ENCODE measurements around the gene TFDP1.
"Not testable (repeated sequence)": the region's sequence is repeated elsewhere in the genome, so short reads cannot be mapped to it uniquely, and the experiment has no call there.

TFDP1 gene

DNA sequence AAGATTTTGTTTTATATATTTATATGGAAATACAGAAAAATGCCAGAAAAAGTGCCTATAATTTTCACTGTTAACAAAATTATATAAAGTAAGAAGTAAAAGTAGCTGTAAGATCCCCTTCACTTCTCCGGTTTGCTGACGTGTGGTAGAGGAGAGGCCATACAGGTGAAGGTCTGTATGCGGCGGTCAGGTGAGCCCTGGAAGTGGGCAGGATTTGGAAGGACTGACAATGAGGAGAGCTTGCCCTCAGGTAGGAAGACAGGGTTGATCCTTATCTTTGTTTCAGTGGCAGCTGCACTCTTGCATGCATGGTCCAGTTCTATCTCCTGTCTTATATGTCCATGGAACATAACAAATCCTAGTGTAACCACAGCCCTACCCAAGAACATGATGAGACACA is 16.9 kb upstream of the TFDP1 start:
- no peak for DNase-seq (ENCODE audit: low read depth)

DNA sequence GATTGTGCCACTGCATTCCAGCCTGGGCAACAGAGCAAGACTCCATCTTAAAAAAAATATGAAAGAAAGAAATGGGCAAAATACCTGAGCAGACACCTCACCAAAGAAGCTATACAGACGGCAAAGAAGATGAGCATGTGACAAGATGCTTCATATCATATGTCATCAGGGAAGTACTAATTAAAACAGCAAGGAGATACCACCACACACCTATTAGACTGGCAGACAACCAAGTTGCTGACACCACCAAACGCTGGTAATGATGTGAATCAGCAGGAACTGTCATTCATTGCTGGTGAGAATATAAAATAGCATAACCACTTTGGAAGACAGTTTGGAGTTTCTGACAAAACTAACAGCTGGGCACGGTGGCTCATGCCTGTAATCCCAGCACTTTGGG is 11.5 kb upstream of the TFDP1 start:
- DNase-seq (ENCODE audit: low read depth), result no peak

DNA sequence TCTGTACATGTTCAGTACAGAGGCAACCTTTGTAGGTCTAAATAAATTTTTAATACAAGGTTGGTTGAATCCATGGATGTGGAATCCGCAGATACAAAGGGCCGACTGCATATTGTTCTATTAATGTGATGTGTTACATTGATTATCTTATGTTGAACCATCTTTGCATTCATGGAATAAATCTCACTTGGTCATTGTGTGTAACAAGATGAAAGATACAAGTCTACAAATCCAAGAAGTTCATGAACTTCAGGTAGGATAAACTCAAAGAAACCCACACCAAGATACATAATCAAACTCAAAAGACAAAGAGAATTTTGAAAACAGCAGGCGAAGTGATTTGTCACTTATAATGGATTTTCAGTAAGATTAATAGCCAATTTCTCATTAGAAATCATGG is 8.0 kb upstream of the TFDP1 start:
- DNase-seq (ENCODE audit: low read depth), result no peak

DNA sequence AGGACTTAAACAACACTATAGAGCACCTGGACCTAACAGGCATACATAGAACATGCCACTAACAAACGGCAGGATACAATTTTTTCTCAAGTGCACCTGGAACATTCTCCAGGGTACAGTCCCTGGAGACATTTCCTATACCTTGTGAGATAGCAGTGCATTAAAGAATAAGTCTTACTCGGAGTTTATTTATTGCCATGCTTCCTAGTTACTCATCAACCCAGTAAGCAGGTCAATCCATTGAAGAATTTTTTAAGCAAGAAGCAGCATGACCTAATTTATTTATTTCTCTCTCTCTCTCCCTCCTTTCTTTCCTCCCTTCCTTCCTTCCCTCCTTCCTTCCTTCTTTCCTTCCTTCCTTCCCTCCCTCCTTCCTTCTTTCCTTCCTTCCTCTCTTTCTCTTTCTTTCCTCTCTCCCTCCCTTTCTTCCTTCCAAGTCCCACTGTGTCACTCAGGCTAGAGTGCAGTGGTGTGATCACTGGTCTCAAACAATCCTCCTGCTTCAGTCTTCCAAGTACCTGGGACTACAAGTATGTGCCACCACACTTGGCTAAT is 6.6 kb upstream of the TFDP1 start:
- DNase-seq (ENCODE audit: low read depth), result no peak

DNA sequence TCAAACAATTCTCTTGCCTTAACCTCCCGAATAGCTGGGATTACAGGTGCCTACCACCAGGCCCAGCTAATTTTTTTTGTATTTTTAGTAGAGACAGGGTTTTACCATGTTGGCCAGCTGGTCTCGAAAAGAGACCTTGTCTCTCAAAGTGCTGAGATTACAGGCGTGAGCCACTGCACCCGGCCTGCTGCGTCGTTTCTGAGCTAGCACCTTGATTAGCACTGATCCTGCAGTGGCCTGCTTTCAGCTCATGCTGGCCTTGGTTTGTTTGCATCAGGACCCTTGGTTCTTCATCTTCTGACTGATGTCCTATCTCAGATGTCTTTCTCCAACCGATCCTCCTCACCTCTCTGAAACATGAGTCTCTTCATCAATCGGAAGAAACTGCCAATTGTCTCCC is 4.9 kb upstream of the TFDP1 start:
- DNase-seq (ENCODE audit: low read depth), result no peak

DNA sequence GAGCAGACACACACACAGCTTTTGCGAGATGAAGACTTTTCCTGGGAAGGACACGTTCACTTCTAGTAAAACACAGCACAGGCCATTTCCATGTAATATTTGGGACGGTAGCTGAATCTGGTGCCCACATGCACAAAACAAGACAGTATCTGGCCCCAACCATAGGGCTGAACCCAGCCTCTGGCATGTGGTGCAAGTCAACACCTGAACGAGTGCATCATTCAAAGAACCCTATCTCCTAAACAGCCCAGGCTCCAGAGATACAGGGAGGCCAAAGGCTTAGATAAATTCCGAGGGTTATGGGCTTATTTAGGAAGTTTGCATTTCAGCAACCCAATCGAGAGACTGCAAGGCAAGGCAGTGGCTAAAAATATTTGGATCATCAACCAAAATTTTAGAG is 2.7 kb upstream of the TFDP1 start:
- no peak for DNase-seq (ENCODE audit: low read depth)

DNA sequence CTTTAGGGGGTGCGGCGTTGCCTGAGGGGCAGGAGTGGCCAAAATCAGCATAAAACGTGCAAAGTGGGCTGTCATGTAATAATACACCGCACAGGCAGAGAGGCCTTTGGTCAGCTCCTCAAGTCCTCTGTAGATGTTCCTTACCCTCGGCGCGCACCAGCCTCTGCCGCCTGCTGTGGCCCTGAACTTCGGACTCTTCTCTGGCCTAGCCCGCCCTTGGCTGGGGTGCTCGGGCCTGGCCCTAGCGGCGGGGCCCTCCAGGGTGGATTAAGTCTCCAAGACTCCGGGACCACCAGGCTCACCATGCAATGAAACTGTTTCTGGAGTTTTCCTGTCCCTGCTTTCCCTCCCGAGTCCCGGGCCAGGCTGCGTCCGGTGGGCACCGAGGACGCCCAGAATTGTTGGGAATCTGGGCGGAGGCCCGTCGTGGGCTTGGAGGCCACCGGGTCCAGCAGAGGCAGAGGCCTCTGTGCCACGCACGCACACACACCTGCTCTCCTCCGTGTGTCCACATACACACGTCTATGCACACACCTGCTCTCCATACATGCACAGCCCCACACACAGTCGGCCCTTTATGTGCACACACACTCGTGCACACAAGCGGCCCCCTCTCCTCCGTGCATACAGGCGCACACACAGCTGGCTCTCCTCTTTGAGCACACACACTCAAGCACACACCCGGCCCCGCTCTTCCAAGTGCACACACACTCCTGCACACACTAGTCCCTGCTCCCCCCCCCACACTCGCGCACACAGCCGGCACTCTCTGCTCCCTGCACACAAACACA is 1.5 kb upstream of the TFDP1 start:
- DNase-seq (ENCODE audit: low read depth), result no peak

DNA sequence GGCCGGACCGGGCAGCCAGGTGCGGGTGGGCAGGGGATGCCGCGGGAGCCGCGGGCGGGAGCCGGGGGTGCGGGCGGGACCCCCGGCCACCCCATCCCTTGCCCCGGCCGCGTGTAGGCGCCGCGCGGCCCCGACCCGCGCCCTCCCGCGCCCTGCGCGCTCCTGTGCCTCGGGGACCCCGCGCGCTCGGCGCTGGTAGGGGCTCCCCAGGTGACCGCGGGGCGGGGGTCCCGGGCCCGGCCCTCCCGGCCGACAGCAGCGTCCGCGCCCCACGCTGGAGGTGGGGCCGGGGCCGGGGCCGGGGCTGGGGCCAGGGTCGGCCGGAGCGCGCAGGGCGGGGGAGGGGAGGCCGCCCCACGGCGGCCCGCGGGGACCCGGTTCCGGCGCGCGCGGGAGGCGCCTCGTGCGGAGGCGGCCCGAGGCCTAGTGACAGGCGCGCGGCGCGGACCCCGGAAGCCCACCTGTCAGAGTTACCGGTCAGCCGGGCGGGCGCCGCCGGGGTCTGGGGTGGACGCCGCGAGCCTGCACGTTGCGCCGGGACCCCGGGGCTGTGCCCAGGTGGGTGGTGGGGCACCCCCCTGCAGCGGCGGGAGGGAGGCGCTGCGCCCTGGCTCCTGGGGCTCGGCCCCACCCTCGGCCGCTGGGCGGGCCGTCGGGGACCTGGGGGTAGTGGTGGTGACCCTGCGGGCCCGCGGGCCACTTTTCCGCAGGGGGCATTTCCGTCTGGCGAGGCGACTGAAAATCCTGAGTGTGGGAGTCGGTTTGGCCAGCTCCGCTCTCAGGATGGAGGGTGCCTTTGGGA is 518 bp downstream of the TFDP1 start:
- DNase-seq (ENCODE audit: low read depth), result no peak

DNA sequence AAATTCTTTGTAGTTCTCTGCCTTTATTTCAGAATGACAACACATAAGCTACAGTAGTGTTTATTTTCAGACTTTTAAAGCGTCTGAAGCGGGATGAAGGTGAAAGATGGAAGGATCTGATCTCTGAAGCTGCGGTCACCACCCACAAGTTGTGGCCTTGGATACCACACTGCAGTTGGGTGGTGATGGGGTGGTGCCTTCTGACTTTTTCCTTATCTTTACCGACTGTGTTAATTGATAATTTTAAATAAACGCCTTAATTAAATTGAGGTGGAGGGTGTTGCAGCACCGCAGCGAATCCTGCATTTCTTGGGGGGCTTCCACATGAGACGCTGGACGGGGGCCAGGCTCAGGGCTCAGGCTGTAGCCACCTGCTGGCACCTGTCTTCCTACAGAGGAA is 1.3 kb downstream of the TFDP1 start:
- DNase-seq (ENCODE audit: low read depth), result no peak

DNA sequence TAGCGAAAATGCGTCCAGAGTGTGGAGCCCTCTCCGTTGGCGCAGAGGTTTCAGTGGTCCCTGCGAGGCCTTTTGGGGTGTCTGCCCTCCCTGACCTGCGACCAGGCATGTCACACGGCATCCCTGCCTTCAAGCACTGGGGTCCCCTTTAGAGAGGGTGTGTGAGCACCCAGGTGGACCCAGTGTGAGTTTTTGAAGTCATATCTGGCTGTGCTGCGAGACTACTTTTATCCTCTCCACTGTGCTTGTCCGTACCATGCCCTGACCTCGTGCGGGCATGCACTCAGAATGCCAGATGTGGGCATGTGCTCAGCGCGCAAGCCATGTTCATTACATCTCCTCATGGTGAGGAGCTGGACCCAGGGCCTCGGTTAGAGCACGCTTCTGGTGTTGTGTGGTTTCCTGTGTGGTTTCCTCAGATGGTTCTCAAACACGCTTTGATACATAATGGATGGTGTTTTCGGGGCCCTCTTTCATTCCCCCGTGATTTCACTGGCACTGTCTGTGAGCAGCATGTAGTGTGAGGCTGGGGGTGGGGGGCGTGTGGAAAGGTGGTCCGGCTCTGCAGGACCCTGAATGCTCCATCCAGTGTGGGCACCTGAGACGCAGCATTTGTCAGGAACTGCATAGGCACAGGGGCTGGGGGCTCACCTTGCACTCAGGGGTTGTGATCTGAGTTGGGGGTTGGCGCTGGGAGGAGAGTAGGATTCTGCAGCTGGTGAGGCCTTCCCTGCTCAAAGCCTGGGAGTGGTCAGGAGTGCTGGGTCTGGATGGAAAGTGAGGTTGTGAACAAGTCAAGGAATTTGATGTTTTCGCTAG is 2.3 kb downstream of the TFDP1 start:
- no peak for DNase-seq (ENCODE audit: low read depth)

DNA sequence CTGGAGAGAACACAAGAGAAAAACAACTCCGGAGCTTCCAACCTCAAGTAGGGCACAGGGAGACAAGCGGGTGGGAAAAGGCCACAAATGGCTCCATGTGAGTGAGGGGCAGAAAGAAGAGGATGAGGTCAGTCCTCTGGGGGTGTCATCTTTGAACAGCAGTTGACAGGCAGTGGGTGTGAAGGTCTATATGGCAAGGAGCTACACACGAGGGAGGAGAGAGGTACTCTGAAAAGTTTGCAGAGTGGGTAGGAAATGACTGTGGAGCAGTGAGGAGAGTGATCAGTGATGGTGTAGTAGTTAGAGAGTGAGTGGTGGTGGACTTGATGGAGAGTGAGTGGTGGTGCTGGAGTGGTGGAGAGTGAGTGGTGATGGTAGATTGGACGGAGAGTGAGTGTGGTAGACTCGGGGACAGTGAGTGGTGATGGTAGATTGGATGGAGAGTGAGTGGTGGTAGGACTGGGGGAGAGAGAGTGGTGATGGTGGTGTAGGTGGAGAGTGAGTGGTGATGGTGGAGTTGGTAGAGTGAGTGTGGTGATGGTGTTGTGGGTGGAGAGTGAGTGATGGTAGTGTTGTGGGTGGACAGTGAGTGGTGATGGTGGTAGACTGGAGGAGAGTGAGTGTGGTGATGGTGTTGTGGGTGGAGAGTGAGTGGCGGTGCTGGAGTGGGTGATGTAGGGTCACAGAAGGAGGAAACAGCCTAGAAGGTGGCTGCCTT is 4.0 kb downstream of the TFDP1 start:
- DNase-seq (ENCODE audit: low read depth), result no peak

DNA sequence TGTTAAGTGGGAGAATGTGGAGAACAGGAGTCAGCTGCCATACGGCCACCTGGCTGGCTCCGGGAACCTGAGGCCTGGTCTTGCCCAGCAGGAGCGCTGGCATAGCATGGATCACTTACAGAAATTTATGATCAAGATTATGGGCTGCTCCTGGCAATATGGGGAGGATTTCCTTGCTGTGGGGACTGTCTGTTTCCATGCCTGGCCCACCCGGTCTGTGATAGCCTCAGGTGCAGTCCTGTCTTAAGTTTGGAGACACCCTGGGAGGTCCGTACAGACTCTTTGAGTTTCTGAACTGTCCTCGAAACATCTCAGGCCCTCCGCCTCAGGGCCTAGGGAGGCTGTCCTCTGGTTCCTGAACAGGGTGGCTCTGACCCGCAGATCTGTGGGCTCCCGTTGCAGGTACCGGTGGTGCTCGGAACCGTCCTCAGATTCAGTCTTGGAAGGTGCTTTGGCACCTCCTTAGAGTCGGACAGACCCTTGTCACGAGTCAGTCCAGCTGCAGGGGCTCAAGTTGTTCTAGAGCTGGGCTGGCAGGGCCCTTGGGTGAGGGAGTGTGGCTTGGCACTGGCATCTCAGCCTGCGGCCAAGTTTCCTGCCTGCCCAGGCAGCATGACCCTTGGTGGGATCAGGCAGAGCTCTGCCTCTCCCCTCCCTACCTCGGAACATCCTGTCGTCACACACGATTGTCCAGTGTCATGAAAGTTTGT is 4.9 kb downstream of the TFDP1 start:
- DNase-seq (ENCODE audit: low read depth), result no peak

DNA sequence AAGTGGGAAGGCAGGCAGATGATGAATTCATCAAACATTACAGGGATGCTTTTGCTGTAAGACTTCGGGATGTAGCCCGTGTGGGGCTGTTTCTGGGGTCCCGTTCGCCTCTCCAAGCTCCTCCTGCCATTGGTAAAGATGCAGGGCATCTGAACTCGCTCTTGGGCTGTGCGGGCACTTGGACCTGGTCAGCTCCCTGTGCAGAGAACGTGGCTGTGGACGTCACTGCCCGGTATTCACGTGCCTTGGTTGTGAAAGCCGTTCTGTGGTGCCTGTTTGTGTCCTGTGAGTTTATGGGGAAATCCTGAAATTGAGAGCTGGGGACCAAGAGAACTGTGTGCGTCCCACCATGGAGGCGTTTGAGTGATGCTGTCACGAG is 5.4 kb downstream of the TFDP1 start:
- no peak for DNase-seq (ENCODE audit: low read depth)

DNA sequence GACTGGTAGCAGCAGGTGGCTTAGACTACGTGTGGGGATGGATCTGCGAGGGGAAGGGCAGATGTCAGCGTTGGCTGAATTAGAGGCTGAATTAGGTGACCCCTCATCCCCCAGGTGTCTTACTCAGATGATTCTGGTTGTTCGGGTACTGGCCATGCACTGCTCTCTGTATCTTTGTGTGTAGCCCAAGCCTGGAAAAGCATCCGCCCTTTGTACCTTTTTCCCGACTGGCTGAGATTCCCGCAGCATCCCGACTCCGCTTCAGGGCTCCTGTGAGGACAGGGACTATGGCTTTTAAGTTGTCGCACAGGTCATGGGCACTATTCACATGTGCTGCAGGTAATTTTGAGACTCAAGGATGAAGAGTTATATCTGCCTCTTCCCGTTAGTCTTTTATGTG is 7.2 kb downstream of the TFDP1 start:
- DNase-seq (ENCODE audit: low read depth), result no peak

DNA sequence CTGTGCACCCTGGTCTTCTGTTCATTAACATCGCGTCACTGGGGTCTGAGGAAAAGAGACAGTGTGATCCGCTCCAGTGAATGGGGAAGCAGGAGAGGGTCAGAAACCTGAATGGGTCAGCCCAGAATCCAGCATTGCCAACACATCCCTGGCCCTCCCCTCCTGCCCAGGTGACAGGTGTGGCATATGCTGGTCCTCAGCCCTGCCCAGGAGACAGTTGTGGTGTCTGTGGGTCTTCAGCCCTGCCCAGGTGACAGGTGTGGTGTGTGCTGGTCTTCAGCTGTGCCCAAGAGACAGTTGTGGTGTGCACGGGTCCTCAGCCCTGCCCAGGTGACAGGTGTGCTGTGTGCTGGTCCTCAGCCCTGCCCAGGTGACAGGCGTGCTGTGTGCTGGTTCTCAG is 8.0 kb downstream of the TFDP1 start:
- no peak for DNase-seq (ENCODE audit: low read depth)

DNA sequence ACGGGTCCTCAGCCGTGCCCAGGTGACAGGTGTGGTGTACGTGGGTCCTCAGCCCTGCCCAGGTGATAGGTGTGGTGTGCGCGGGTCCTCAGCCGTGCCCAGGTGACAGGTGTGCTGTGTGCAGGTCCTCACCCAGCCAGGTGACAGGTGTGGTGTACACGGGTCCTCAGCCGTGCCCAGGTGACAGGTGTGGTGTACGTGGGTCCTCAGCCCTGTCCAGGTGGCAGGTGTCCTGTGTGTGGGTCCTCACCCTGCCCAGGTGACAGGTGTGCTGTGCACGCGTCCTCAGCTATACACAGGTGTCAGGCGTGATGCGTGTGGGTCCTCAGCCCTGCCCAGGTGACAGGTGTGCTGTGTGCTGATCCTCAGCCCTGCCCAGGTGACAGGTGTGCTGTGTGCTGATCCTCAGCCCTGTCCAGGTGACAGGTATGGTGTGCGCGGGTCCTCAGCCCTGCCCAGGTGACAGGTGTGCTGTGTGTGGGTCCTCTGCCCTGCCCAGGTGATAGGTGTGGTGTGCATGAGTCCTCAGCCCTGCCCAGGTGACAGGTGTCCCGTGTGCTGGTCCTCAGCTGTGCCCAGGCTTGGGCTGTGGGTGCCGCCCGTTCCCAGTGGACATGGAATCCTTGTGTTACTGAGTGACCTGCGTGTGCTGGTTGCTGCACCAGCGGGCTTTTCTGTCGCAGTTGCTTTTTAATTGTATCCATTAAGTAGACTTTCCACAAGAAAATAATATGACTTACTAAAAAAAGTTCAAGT is 9.7 kb downstream of the TFDP1 start:
- DNase-seq (ENCODE audit: low read depth), result not testable (repeated sequence)

DNA sequence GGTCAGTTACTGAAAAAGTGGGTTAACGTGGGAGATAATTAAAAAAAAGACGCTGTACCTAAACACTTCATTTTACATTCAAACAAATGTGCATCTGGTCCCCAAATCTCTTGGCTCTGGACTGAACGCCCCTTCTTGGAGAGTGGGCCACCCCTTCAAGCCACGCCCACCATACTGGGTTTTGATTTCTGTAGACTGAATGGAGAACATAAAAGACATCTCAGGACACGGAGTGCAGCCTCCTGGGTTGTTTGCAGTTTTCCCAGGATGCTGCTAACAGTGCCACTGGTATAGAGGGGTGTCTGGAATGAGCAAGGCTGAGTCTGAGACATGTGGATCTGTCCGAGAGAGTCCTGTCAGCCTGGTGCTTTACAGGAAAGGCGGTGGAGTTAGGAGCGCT is 10.6 kb downstream of the TFDP1 start:
- no peak for DNase-seq (ENCODE audit: low read depth)

DNA sequence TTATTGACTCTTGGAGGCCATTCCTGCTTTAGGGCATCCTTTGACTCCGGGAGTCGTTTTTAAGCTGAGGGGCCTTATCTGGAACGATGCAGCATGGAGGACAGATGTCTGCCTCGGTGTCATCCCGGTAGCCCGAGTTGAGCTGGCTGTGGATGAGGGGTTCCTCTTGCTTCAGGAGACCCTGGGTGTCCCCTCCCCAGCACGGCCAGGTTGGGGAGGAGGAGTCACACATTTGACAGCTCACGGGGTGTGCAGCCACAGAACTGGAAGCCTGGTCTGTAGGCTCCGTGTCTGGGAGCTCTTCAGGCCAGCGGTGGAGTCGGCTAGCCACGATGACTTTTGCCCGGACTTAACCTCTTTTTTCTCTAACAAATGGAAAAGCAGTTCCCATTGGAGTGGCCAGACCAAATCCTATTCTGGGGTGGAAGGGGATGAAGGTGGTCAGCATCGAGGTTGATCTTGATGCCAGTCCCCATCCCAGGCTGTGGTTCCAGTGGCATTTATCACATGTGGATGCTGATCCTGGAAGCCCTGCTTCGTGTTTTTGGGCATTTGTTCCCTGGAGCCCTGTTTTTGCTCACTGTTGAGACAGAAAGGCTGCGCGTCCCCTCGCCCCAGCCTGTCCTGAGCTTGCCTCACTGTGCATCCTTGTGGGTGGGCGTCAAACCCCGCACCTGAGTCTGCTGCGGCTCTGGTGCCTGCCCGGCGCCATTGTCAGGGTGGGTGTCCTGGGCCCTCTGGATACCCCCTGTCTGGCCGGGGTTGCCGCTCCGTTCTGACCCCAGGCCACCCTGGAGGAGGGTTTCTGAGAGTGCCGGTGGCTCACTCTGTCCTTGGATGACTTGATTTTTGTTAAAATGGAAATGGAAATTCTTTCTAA is 12.0 kb downstream of the TFDP1 start:
- no peak for DNase-seq (ENCODE audit: low read depth)

DNA sequence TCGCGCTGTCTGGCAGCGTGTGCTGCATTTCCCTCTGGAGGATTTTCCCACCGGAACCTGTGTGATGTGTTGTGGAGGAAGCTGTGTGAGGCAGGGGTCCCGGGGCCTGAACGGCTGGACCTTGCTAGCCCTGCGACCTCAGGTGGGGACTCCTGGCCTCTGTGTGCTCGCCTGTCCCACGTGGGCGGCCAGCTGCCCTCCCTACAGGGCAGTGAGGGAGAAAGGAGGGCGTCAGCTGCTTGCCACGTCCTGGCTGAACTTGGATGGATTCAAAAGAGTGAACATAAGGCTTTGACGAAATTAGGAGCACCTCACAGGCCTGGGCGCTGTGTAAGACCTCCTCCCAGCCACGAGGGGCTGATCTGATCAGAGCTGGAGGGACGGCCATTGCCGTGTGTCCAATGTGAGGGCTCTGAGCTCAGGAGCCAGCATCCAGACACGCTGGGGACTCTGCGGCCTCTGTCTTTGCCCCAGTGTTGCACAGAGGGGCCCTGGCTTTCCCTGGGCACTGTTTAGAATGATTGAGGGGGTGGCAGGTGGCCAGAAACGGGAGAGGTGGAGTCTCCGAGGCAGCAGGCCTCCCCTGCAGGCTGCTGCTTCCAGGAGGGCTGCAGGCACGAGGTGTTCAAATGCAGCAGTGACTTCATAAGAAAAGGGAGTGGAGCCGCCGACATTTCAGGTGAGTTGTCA is 13.0 kb downstream of the TFDP1 start:
- no peak for DNase-seq (ENCODE audit: low read depth)

All from HS-5 (cell line).